Vagina (tissue), 2 donors: ENCODE results near the gene LINC01488. TPM values are rescaled to one million over a fixed set of nuclear protein-coding genes. Genes with fewer than 3 reads are reported as not detected.
A peak's percentile ranks its signal among the peaks of the same experiment; 100 is the strongest.

Source experiments
- DNase-seq, 2 donors: peaks; one replicate each; pipeline ENCODE4 v3.0.0-alpha.2; 2017; ENCODE audit errors: extremely low spot score in 2 of 2
- H3K27ac ChIP-seq: fragments of 200-600 bp; sonication (generic); one replicate; pipeline ENCODE4 v1.5.1; 2019
- H3K27me3 ChIP-seq: fragments of 200-600 bp; sonication (generic); one replicate; pipeline ENCODE4 v1.5.1; 2019
- H3K36me3 ChIP-seq, 2 donors: fragments of 200-600 bp; sonication (generic); one replicate each; pipeline ENCODE4 v1.5.1; 2017 to 2019
- H3K4me1 ChIP-seq: fragments of 200-600 bp; sonication (generic); one replicate; pipeline ENCODE4 v1.5.1; 2019
- H3K4me3 ChIP-seq, 2 donors: fragments of 200-600 bp; sonication (generic); 1 replicate in 1 of 2; 2 replicates in 1 of 2; pipeline ENCODE4 v1.5.1; 2016 to 2019
- H3K9me3 ChIP-seq: fragments of 200-600 bp; sonication (generic); one replicate; pipeline ENCODE4 v1.5.1; 2019
- POLR2A ChIP-seq, 2 donors: fragments of 450-650 bp; IDR thresholded peaks; one replicate each; pipeline ENCODE4 v1.6.1; 2017; ENCODE audit warnings: antibody characterized with exemption in 2 of 2, mild to moderate bottlenecking in 2 of 2, moderate library complexity in 2 of 2
- POLR2AphosphoS5 ChIP-seq, 2 donors: sonication (generic); formaldehyde crosslinking; IDR thresholded peaks; one replicate each; pipeline ENCODE4 v1.9.0; 2017; ENCODE audit warnings: antibody characterized with exemption in 2 of 2, mild to moderate bottlenecking in 2 of 2, low read depth in 1 of 2; ENCODE audit not compliant: insufficient read depth in 1 of 2
- intact Hi-C: fragments of 100-400 bp; cut with DNase I; formaldehyde crosslinking; loops from one replicate; pipeline ENCODE4 v1.15.1; 2023
- total RNA-seq: library from RNA; depleted of rRNA; stranded (reverse); fragments of >200 nt; gene quantifications from one replicate; pipeline ENCODE4 v1.2.3, GENCODE V29; 2016
- TF ChIP-seq, protein P1 (sequence below), 3 experiments: fragments of 450-650 bp in 2 of 3; fragments of 200-600 bp in 1 of 3; sonication (generic) in 1 of 3; IDR thresholded peaks; one replicate each; pipeline ENCODE4 v1.5.1; 2017 to 2019; ENCODE audit warnings: antibody characterized with exemption in 3 of 3, mild to moderate bottlenecking in 2 of 3, moderate library complexity in 2 of 3

The LINC01488 gene
- total RNA-seq, 1 donor from 2014 or later = not detected

- DNase-seq = no peak
- intact Hi-C loops = no loop called here
- H3K27ac ChIP-seq = no peak overlapping the region
- no peak overlapping the region for H3K4me3 ChIP-seq
- no peaks in the 10 kb centered on the region for H3K27me3 ChIP-seq
- peaks cover 15% of the 10 kb centered on the region for H3K4me1 ChIP-seq
- TF ChIP-seq POLR2AphosphoS5 (IDR thresholded peaks at IDR 0.05; ENCODE audit: insufficient read depth in 1 of 2, low read depth in 1 of 2) (no peak), POLR2A (IDR thresholded peaks at IDR 0.05) (no peak)
- TF ChIP-seq, protein P1, sequence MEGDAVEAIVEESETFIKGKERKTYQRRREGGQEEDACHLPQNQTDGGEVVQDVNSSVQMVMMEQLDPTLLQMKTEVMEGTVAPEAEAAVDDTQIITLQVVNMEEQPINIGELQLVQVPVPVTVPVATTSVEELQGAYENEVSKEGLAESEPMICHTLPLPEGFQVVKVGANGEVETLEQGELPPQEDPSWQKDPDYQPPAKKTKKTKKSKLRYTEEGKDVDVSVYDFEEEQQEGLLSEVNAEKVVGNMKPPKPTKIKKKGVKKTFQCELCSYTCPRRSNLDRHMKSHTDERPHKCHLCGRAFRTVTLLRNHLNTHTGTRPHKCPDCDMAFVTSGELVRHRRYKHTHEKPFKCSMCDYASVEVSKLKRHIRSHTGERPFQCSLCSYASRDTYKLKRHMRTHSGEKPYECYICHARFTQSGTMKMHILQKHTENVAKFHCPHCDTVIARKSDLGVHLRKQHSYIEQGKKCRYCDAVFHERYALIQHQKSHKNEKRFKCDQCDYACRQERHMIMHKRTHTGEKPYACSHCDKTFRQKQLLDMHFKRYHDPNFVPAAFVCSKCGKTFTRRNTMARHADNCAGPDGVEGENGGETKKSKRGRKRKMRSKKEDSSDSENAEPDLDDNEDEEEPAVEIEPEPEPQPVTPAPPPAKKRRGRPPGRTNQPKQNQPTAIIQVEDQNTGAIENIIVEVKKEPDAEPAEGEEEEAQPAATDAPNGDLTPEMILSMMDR (IDR thresholded peaks at IDR 0.05) = no peak
- H3K9me3 ChIP-seq = no peaks in the 10 kb centered on the region
- no peaks in the 10 kb centered on the region for H3K36me3 ChIP-seq
Measured at GRCh38 chr11:69475866-69476471, 5.5 kb upstream of the LINC01488 start.

DNA sequence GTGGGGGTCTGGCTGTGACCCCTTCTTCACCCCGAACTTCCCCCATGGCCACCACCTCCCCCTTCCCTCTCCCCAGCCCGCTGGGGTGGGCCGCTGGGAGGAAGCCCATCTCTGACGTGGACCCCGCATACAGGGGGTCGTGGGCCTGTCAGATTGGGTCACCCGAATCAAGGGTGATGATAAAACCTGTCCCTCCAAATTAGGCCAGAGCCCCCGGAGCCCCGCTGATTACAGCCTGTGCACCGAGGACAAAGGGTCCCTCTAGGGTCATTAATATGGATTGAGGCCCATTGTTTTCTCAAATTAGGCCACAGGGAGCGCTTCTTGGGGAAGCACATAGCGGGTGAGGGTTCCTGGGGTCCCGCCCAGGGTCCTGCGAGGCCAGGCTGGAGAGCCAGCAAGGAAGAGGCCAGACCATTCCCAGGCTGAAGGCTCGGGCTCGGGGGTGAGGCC lies 4.9 kb upstream of the LINC01488 start:
- TF ChIP-seq POLR2AphosphoS5 (IDR thresholded peaks at IDR 0.05; ENCODE audit: insufficient read depth in 1 of 2, low read depth in 1 of 2) (no peak), POLR2A (IDR thresholded peaks at IDR 0.05) (no peak)
- TF ChIP-seq, protein P1 (IDR thresholded peaks at IDR 0.05) = no peak
- no peaks in the 10 kb centered on the region for H3K36me3 ChIP-seq
- intact Hi-C loops = no loop called here
- no peak overlapping the region for H3K4me3 ChIP-seq
- no peak overlapping the region for H3K27ac ChIP-seq
- no peaks in the 10 kb centered on the region for H3K9me3 ChIP-seq
- no peak for DNase-seq
- no peaks in the 10 kb centered on the region for H3K27me3 ChIP-seq
- H3K4me1 ChIP-seq = peaks cover 15% of the 10 kb centered on the region

DNA sequence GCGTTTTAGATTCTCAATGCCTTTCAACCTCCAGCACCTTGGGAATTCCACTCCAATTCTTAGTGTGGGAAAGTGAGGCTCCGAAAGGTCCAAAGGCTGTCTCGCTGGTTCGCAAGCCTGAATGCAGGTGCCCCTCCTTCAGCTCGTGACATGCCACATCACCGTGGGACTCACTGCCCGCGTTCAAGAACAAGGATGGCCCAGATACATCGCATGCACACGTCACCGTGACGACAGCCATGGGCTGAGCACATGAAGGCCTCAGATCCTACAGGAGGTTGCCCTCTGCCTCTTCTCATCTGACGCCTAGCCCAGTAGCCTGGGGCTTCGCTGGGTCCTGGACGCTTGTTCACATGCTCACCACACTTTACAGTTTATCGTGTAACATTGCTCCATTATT lies 4.4 kb upstream of the LINC01488 start:
- DNase-seq = no peak
- intact Hi-C loops = no loop called here
- TF ChIP-seq POLR2A (IDR thresholded peaks at IDR 0.05) (no peak), POLR2AphosphoS5 (IDR thresholded peaks at IDR 0.05; ENCODE audit: insufficient read depth in 1 of 2, low read depth in 1 of 2) (no peak)
- TF ChIP-seq, protein P1 (IDR thresholded peaks at IDR 0.05) = no peak
- H3K36me3 ChIP-seq = no peaks in the 10 kb centered on the region
- H3K9me3 ChIP-seq = no peaks in the 10 kb centered on the region
- H3K27ac ChIP-seq = no peak overlapping the region
- no peak overlapping the region for H3K4me3 ChIP-seq
- H3K4me1 ChIP-seq = peaks cover 15% of the 10 kb centered on the region
- H3K27me3 ChIP-seq = no peaks in the 10 kb centered on the region

- no peaks in the 10 kb centered on the region for H3K9me3 ChIP-seq
- H3K27ac ChIP-seq = no peak overlapping the region
- TF ChIP-seq POLR2AphosphoS5 (IDR thresholded peaks at IDR 0.05; ENCODE audit: insufficient read depth in 1 of 2, low read depth in 1 of 2) = peak in 1 of 2 donors; percentile 18
- TF ChIP-seq, protein P1 (IDR thresholded peaks at IDR 0.05) = no peak
- no peaks in the 10 kb centered on the region for H3K36me3 ChIP-seq
- DNase-seq = no peak
- H3K4me3 ChIP-seq = no peak overlapping the region
- no peaks in the 10 kb centered on the region for H3K27me3 ChIP-seq
- H3K4me1 ChIP-seq = peaks cover 15% of the 10 kb centered on the region
- intact Hi-C loops = no loop called here
Measured at GRCh38 chr11:69479591-69480271, 1.7 kb upstream of the LINC01488 start.
